Superior temporal gyrus (tissue), 1 donor: ENCODE data around the gene SYCP2.
A peak's percentile ranks its signal among the peaks of the same experiment; 100 is the strongest.

Experiments
- DNase-seq: peaks from one replicate; pipeline ENCODE4 v3.0.0-alpha.2; 2016; ENCODE audit errors: extremely low spot score

Gene SYCP2

DNA sequence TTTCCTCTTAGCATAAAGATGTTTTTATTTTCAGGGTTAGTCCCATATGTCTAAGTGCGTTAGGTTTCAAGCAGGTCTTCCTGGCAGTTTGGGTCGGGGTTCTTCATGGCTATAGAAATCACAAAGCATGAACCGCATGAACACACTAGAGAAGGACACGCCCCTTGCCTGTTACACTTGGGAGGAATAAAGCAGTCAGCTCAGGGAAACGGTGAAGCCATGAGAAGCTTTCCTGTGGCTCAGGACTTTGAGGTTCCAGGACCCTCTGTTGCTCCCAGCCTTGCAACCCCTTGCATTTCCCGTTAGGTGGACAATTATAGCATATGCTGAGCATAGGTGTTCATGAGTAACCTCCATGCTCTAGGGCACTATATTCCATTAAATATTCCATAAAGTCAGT, 96.7 kb downstream of the SYCP2 start:
- DNase-seq = no peak

DNA sequence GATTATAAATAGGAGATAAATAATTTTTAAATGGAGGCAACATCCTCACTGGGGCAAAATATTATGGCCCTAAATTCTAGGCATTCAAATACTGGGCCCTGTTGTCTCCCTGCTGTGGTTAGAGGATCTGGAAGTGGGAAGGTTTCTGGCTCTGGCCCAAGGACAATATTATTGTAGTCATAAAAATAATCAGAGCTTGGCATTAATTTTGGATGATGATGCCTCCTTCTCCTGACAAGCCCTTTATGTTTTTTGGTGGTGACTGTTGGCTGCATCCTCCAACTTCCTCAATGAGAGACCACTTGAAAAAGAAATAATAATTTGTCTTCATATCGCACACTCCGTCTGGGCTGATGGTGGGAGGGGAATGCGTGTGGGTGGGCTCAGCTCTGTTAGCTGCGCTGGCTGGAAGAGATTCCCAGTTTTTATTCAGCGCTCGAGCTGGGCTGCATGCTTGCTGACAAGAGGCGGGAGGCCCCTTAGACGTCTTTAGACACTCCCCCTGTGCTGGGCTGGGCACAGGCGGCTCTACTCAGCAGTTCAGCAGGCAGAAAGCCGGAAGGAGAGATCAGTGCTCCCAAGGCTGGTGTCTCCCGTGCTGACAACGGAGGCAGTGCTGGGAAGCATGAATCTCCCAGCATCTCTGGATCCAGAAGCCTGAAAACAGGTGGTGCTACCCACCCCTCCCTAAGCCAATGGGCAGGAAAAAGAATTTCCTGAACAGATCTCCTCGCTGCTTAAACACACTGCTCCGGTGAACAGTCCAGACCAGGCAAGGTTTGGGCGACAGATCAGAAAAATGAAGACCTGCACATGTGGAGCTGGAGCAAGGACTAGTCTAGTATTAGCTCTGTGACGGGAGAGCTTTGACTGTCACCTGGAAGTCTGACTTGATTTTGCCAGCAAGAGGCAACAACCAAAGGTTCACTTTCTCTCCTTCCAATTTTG, 97.7 kb downstream of the SYCP2 start:
- DNase-seq = peak; percentile 50

DNA sequence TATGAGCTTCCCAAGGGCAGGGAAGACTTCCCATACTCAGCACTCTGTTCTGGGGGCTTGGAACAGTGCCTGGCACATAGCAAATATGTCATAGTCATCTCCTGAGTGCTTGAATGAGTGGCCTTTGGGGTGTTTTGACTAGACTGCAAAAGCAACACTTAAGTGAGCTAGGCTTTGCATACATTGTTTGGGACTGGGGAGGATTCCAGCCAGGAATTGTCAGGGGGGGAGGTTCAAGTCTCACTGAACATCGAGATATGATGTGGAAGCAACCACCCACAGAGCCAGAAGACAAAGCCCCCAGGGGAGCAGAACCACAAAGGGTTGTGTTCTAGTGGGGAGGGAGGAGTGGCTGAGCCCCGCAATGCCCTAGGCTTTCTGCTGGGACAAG, 98.4 kb downstream of the SYCP2 start:
- DNase-seq = no peak

DNA sequence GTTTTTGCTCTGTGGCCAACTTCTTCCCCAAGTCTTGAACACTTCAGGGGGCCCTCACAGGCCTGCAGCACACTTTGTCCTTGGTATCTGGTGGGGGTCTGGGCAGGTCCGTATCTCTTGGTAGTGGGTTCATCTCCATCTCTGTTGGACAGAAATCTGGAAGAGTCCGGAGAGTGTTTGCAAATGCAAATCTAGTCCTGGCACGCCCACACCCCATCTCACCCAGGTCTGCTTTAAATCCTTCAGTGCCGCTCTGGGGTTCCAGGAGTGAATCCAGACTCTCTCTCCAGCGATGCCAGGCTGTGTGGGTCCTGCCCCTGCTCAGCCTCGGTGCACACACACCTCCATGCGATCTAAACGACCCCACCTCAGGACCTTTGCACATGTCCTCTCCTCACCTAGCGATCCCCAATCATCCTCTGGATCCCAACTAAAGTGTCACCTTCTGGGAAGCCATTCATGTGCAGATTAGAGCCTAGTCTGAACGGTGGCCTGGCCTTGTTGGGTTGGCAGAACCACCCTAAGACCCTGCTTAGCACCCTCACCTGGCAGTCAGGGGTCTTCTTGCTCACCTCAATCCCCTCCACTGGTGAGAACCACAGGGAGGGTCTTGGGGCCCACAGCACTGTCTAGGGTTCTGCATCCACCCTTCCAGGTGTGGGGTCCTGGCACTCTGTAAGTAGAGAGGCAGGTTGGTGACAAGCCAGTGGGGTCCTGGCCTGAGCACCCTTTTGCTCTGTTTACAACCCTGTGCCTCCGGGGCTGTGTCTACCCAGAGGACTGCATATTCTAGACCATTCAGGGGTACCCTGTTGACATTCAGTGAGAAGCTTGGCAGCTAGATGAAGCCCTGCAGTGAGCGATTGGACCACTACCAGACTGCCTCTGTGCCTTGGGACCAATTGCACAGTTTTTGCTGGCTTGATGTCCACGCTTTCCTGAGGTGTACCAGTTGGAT, 100.8 kb downstream of the SYCP2 start:
- no peak for DNase-seq

- no peak for DNase-seq
These were observed 101.5 kb downstream of the SYCP2 start for GRCh38 chr20:59831916-59832270.

DNA sequence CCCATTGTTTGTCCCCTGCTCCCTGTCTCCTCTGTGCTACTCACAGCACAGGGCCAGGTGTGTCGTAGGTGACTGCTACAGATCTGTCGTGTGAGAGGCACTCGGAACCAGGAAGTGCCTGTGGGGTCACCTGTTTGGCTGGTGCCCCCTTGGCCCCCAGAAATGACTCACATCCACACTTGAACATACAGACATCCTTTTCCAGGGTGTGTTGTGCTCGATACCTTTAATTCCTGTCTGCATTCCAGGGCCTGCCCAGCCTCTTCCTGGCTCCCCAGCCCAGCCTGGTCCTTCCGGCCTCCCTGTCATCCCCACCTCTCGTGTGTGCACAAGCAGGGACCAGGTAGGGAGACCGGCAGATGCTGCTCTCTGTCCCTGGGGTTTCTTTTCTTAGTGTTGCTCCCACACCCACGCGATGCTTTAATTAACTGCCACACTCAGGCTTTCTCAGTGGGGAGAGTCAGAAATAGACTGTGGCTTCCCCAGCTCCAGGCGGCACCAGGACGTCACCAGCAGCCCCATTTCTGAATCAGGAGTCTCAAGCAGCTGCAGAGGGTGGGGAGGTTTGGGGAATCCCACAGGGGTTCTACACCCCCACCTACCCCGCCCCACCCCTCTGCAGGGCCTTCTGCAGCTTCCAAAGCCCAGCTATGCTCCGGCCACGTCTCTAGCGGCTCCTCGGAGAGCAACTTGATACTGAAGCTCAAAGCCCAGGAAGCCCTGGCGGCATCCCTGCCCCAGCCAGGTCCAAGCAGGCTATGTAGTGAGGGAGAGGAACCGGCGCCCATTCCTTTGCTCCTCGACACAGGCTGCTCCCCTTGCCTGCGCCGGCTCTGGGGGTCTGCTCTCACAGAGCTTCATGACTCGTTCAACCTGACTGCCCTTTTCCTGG, 102.2 kb downstream of the SYCP2 start:
- peak; percentile 46 for DNase-seq

DNA sequence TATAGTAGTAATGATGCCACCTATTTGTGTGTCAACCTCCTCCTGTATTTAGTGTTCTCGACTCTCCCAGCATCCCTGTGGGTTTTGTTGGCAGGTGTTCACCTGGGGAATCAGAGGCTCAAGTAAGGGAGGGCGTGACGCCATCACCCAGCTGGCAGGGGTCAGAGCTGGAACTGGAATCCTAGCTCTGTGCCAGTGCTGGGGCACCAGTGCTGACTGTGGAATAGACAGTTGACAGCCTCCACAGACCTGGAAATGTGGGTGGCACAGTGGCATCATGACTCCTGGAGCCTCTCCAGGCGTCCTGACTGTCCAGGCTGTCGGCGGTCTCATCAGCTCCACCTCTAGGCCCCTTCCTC, 102.8 kb downstream of the SYCP2 start:
- DNase-seq = no peak

DNA sequence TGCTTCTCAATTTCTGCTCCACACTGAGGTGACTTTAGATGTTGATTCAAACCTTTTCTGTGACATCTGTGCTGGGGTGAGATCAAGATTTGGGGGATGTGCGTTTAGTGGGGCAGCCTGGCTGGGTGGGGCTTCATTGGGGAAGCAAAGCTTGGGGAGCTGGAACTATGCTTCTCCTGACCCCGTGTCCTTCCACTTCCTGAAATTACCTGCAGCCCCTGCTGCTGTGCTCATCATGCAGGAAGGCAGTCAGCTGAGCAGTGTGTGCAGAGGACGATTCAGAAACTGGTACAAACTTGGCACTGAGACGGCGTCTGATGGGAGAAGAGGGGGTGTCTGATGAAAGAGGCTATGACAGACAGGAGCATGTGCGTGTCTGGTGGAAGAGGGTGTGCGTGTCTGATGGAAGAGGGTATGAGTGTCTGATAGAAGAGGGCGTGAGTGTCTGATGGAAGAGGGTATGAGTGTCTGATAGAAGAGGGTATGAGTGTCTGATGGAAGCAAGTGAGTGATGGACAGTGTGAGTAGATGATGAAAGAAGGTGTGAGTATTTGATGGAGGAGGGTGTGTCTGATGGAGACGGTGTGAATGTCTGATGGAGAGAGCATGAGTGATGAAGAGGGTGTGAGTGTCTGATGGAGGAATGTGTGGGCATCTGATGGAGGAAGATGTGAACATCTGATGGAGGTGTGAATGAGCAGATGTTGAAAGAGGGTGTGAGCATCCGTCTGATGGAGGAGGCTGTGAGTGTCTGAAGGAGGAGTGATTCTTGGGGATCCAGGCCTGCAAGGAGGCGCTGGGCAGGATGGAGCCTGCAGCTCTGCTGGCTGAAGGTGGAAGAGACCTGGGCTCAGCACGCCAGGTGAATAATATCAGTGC, 103.4 kb downstream of the SYCP2 start:
- no peak for DNase-seq

- DNase-seq = peak; percentile 39
These were observed 104.2 kb downstream of the SYCP2 start for GRCh38 chr20:59829054-59829785.

DNA sequence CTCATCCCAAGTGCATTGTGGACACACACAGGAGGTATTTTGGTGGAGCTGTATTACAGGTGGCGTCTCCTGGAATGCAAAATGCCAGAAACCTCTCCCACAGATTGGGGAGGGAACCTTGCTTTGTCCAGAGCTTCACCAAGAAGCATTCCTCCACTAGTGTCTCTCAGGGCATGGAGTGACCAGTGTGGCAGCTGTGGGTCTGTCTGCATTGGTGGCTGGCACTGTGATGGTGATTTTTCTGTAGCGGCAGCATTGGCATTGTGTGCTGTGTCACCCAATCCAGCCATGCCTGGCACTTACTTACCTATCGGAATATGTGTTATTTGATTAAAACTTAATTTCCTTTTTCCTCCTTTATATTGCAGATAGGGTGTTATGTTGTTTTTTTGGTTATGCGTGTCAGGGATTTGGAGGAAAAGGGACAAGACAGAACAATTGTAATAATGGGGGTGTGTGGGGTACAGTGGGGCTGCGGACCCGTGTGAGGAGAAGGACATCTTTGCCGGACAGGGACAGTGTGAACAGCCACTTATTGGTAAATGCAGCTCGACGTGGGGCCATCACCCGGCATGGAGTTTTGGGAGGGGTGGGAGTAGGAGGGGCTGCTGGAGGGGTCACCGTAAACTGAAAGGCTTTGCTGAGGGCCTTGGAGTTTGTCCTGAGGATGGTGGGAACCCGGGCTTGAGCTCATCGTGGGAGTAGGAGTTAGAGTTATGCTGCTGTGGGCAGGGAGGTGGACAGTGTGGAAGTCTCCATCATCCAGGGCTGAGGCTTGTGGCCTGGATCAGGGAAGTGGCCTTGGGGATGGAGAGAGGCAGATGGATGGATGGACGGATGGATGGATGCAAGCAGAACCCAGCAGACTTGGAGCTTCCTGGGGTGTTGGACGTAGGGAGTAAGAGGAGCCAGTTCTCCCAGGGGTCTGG, 105.0 kb downstream of the SYCP2 start:
- DNase-seq = no peak

- no peak for DNase-seq
These were observed 106.0 kb downstream of the SYCP2 start for GRCh38 chr20:59827138-59828056.

DNA sequence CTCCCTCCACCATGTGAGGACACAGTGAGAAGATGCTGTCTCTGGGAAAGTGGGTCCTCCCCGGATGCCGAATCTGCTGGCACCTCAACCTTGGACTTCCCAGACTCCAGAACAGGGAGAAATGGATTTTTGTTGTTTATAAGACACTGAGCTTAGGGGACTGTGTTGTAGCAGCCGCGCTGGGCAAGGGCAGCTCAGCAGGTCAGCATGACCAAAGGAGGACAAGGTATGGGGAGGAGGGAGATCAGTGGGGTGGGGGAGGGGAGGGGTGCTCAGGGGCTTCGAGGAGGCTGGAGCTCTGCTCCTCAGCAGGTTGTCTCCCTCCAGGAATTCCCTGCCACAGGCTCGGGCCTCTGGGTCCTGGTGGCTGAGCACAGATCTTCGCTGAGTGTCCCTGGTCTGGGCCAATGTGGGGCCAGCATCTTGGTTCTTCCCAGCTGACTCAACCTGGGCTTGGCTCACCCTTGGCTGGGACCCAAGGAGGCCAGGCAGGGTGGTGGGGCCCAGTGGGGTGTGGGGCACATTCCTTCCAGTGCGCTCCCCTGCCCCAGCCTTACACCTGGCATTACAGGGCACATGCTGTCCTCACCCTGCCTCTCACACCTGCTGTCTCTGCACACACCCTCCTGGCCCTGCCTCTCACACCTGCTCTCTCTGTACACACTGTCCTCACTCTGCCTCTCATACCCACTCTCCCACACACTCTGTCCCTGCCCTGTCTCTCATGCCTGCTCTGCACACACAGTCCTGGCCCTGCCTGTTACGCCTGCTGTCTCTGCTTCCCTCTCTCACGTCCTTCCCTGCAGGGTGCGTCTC, 107.3 kb downstream of the SYCP2 start:
- no peak for DNase-seq

DNA sequence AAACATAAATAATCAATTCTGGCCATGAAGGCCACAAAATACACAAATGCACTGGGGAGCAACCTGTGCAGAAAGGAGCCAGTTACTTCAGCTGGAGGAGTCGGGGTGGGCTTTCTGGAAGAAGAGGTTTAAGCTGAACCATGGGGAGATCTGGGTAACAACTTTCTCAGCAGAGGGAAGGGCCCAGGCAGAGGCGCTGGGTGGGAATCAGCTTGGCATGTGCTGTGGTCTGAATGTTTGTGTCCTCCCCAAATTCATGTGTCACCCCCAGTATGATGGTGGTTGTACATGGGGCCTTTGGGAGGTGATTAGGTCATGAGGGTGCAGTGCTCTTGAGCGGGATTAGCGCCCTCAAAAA, 107.9 kb downstream of the SYCP2 start:
- no peak for DNase-seq

GRCh38 chr20:59824711-59825562, 108.5 kb downstream of the SYCP2 start:
- DNase-seq = no peak

- DNase-seq = peak; percentile 46
These were observed 109.8 kb downstream of the SYCP2 start for GRCh38 chr20:59823491-59824259.
